SK-N-SH (cell line): ENCODE data around the gene PIAS3.
A peak's percentile ranks its signal among the peaks of the same experiment; 100 is the strongest.

Experiments
- CTCF ChIP-seq: fragments of 200-600 bp; sonication (generic); IDR thresholded peaks from 2 replicates; pipeline ENCODE4 v1.6.1; 2017; ENCODE audit warnings: antibody characterized with exemption, mild to moderate bottlenecking, moderate library complexity
- EP300 ChIP-seq, 2 experiments: IDR thresholded peaks; 2 replicates each; pipeline versions ENCODE4 v1.4.0 to v1.6.1; 2012; ENCODE audit warnings: borderline replicate concordance in 1 of 2, low read depth in 1 of 2, low read length in 1 of 2
- MAX ChIP-seq: IDR thresholded peaks from 2 replicates; pipeline ENCODE4 v1.4.0; 2012; ENCODE audit warnings: low read depth
- MEF2A ChIP-seq: IDR thresholded peaks from 2 replicates; pipeline ENCODE4 v1.4.0; 2012; ENCODE audit warnings: low read depth, borderline replicate concordance
- POLR2AphosphoS5 ChIP-seq: IDR thresholded peaks from 2 replicates; pipeline ENCODE4 v1.6.1; 2012; ENCODE audit warnings: low read depth, low read length
- RAD21 ChIP-seq: IDR thresholded peaks from 2 replicates; pipeline ENCODE4 v1.6.1; 2012; ENCODE audit warnings: mild to moderate bottlenecking, low read length
- YY1 ChIP-seq: IDR thresholded peaks from 2 replicates; pipeline ENCODE4 v1.4.0; 2012; ENCODE audit warnings: low read depth, mild to moderate bottlenecking

- no peak for TF ChIP-seq YY1
- TF ChIP-seq MEF2A = peak; percentile 53; the same call in 1 of the 2 replicates
- peak; percentile 83 for TF ChIP-seq POLR2AphosphoS5
- peak; percentile 29 to 76; a peak in 3 of 4 replicates for TF ChIP-seq EP300 (IDR thresholded peaks at IDR 0.05; ENCODE audit: borderline replicate concordance in 1 of 2, low read depth in 1 of 2, low read length in 1 of 2)
- TF ChIP-seq MAX = peak; percentile 50; the same call in 1 of the 2 replicates
- TF ChIP-seq CTCF = peak; percentile 99
- TF ChIP-seq RAD21 = peak; percentile 95
Measured at GRCh38 chr1:145891587-145892485, 33.0 kb upstream of the PIAS3 start.
